Progenitor cell of endocrine pancreas (in vitro differentiated cells): ENCODE data around the gene ELAVL4. TPM values are rescaled to one million over a fixed set of nuclear protein-coding genes. Genes with fewer than 3 reads are reported as not detected.

Experiments used
- DNase-seq: peaks from one replicate; pipeline ENCODE4 v3.0.0; 2021; ENCODE audit warnings: low spot score; ENCODE audit not compliant: unreplicated experiment
- H3K27ac Mint-ChIP-seq: 2 replicates; pipeline ENCODE4 v1.8.0; 2021; ENCODE audit warnings: mild to moderate bottlenecking, moderate library complexity, mixed read lengths
- H3K27me3 Mint-ChIP-seq: 2 replicates; pipeline ENCODE4 v1.8.0; 2021; ENCODE audit warnings: mixed read lengths
- H3K36me3 Mint-ChIP-seq: 2 replicates; pipeline ENCODE4 v1.8.0; 2022; ENCODE audit warnings: mixed read lengths; ENCODE audit not compliant: insufficient read depth
- H3K4me1 Mint-ChIP-seq: 2 replicates; pipeline ENCODE4 v1.8.0; 2021; ENCODE audit warnings: low read depth, mixed read lengths
- H3K4me3 Mint-ChIP-seq: 2 replicates; pipeline ENCODE4 v1.8.0; 2021; ENCODE audit warnings: low read depth, mild to moderate bottlenecking, moderate library complexity, mixed read lengths
- H3K9me3 Mint-ChIP-seq: 2 replicates; pipeline ENCODE4 v1.8.0; 2021; ENCODE audit warnings: low read depth, mixed read lengths
- total RNA-seq: library from RNA; stranded (reverse); gene quantifications from 2 replicates; pipeline ENCODE4 v1.2.1, GENCODE V29; 2021
- TF ChIP-seq, protein P1 (sequence below): fragments of 200-600 bp; sonication (generic); IDR thresholded peaks from one replicate; pipeline ENCODE4 v1.5.0; 2021; ENCODE audit warnings: antibody characterized with exemption, mild to moderate bottlenecking; ENCODE audit not compliant: unreplicated experiment

The ELAVL4 gene
- total RNA-seq, 1 donor from 2014 or later: 3.6 TPM

DNA sequence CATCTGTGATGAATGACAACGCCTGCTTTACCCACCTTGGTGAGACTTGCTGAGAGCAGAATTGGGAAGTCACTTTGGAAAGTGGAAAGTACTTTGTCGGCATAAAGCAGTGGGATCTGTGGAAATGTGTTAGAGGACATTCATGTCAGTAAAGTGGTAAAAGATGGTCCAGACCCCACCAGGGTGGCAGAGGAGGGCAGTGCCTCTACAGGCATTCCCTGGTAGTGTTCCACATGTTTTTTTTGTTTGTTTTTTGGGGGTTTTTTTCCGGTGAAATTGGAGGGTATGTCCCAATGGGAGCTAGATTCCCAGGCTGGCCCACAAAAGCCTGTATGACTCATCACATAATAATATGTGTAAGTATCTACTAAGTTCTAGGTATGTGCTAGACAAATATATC, 80.6 kb downstream of the ELAVL4 start:
- Mint-ChIP-seq H3K27me3 (peaks cover 2% of the 10 kb centered on the region), H3K4me1 (peaks cover 4% of the 10 kb centered on the region), H3K27ac (no peak overlapping the region), H3K36me3 (no peaks in the 10 kb centered on the region), H3K4me3 (no peak overlapping the region), H3K9me3 (no peaks in the 10 kb centered on the region)
- TF ChIP-seq, protein P1, sequence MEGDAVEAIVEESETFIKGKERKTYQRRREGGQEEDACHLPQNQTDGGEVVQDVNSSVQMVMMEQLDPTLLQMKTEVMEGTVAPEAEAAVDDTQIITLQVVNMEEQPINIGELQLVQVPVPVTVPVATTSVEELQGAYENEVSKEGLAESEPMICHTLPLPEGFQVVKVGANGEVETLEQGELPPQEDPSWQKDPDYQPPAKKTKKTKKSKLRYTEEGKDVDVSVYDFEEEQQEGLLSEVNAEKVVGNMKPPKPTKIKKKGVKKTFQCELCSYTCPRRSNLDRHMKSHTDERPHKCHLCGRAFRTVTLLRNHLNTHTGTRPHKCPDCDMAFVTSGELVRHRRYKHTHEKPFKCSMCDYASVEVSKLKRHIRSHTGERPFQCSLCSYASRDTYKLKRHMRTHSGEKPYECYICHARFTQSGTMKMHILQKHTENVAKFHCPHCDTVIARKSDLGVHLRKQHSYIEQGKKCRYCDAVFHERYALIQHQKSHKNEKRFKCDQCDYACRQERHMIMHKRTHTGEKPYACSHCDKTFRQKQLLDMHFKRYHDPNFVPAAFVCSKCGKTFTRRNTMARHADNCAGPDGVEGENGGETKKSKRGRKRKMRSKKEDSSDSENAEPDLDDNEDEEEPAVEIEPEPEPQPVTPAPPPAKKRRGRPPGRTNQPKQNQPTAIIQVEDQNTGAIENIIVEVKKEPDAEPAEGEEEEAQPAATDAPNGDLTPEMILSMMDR: no peak
- DNase-seq: no peak

DNA sequence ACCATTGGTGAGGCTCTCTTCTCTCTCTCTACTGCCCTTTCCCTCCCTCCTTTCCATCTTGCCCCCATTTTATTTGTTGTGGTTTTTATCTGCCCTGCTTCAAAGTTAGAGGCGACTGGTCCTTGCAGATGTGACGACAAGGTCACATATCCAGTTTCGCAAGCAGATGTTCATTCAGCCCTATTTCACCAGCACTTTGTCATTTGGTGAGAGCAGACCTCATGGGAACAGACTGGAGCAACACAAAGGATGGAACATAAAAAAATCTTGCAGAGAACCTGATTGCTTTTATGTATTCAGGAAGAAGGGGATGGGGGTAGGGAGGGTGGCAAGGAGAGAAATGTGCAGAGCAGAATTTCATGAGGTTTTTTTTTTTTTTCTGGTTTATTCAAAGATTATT, 84.3 kb downstream of the ELAVL4 start:
- TF ChIP-seq, protein P1: no peak
- no peak overlapping the region for H3K27ac Mint-ChIP-seq
- H3K4me3 Mint-ChIP-seq: no peak overlapping the region
- peaks cover 4% of the 10 kb centered on the region for H3K4me1 Mint-ChIP-seq
- no peaks in the 10 kb centered on the region for H3K9me3 Mint-ChIP-seq
- DNase-seq: no peak
- no peaks in the 10 kb centered on the region for H3K27me3 Mint-ChIP-seq
- H3K36me3 Mint-ChIP-seq: no peaks in the 10 kb centered on the region

DNA sequence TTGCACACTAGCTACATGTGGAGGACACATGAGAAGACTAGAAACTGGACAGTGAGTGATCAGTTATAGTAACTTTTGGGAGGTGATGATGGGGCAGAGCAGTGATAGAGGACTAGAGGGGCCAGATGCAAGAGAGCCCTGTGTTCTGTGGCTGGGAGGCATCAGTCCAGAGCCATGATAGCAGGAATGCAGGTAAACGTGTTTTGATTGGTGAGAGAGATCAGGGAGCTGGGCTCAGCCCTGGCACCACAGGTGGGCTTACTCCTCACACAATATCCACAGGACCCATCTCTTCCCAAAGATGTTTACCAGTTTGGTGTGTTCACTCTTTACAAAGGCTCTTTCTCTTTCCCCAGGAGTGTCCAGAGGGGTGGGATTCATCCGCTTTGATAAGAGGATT, 86.5 kb downstream of the ELAVL4 start:
- Mint-ChIP-seq H3K27ac (no peak overlapping the region), H3K4me3 (no peak overlapping the region), H3K4me1 (peaks cover 5% of the 10 kb centered on the region), H3K36me3 (no peaks in the 10 kb centered on the region), H3K27me3 (no peaks in the 10 kb centered on the region), H3K9me3 (no peaks in the 10 kb centered on the region)
- TF ChIP-seq, protein P1: no peak
- DNase-seq: no peak

DNA sequence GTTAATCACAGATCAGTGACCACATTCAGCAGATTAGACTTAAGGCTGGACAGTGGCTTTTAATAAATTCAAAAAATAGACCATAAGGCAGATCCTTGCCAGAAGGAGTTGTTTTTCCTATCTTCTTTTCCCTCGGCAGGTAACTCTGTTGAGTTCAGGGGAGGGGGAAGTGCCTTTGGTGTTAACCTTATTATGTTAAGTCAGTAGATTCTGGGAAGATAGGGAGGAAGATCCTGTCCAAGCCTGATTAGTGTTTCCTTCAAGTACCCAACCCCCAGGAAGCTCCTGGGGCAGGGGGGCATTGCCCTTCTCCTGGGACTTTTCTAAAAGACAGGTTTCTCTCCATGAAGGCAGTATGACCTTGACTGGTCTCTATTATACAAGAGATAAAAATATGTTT, 87.4 kb downstream of the ELAVL4 start:
- DNase-seq: no peak
- TF ChIP-seq, protein P1: no peak
- H3K27me3 Mint-ChIP-seq: no peaks in the 10 kb centered on the region
- no peak overlapping the region for H3K4me3 Mint-ChIP-seq
- no peaks in the 10 kb centered on the region for H3K36me3 Mint-ChIP-seq
- peaks cover 5% of the 10 kb centered on the region for H3K4me1 Mint-ChIP-seq
- no peaks in the 10 kb centered on the region for H3K9me3 Mint-ChIP-seq
- no peak overlapping the region for H3K27ac Mint-ChIP-seq

DNA sequence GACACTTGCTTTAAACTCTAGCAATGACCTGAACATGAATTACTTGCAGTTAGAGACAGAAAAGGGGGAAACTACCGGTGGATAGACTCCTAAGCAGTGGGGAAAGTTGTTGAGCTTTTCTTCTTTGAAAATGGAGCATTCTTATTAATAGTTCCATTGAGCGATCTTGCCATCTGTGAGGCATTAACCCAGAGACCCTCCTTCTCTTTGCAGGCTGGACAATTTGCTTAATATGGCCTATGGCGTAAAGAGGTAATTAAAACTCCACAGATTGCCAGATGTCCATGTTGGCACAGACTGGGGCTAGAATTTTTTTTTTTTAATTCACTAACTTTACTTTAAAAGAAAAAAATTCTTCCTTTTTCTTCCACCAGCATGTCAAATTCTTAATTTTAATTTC, 88.5 kb downstream of the ELAVL4 start:
- Mint-ChIP-seq H3K27me3 (no peaks in the 10 kb centered on the region), H3K4me3 (no peak overlapping the region), H3K9me3 (no peaks in the 10 kb centered on the region), H3K4me1 (peaks cover 5% of the 10 kb centered on the region), H3K27ac (no peak overlapping the region), H3K36me3 (no peaks in the 10 kb centered on the region)
- no peak for DNase-seq
- TF ChIP-seq, protein P1: no peak

DNA sequence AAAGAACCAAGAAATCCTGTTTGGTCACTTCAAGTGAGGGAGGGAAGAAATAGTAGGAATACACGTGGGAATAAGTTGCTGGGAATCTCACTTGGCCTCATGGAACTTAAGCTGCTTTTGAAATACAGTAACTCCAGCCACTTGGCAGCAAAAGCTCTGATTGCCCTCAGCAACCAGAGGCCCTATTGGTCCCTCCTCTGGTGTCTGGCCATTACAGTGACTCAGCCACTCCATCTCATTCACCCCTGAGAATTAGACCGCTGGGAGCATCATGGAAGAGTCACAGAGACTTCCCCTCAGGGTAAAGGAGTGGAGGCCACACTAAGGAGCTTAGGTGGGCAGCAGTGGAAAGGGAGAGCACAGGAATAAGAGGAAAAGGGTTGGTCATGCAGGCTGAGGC, 99.6 kb downstream of the ELAVL4 start:
- peaks cover 8% of the 10 kb centered on the region for H3K27me3 Mint-ChIP-seq
- no peaks in the 10 kb centered on the region for H3K4me1 Mint-ChIP-seq
- TF ChIP-seq, protein P1: no peak
- no peak overlapping the region for H3K27ac Mint-ChIP-seq
- no peaks in the 10 kb centered on the region for H3K9me3 Mint-ChIP-seq
- H3K36me3 Mint-ChIP-seq: no peaks in the 10 kb centered on the region
- no peak overlapping the region for H3K4me3 Mint-ChIP-seq
- no peak for DNase-seq
